HG03575 (cell line): ENCODE results near the gene C1orf122.
"Not testable (repeated sequence)": the region's sequence is repeated elsewhere in the genome, so short reads cannot be mapped to it uniquely, and the experiment has no call there.

ENCODE experiments used
- ATAC-seq: cut with Tn5 transposase; IDR thresholded peaks from one replicate; pipeline ENCODE4 v1.9.1; 2021; ENCODE audit not compliant: unreplicated experiment, insufficient number of reproducible peaks, low FRiP score; ENCODE audit errors: extremely low read depth

C1orf122 gene

DNA sequence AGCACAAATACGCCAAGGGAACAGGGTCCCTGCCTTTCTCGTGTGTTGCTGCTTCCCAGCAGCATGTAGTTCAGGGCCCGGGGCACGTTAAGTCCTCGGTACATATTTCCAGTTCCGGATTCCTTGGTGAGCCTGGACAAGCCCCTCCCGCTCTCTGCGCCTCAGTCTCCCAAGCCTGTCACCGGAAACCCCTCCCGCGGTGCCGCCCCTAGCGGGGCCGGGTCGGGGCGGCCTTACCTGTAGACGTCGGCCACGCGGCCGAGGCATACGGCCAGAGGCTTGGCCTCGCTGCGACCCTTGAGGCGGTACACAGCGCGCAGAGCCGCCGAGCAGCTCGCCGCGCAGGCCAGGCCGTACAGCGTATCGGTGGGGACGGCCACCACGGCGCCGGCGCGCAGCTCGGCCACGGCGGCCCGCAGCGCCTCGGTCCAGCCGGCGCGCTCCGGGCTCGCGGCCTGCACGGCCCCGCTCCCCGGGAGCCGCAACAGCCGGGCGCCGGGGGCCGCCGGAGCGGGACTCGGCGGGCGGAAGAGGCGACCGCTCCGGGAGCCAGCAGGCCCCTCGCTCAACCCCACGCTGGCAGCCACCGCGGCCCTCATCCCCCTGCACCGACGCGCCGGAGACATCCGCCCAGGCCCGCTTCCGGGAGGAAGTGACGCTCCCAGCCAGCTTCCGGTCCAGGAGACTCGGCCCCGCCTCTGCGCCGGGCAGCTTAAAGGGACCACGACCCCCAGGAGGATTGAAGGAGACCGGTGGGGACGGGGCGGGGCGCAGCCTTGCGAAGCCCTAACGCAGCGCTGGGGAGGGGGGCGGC is at the start of gene C1orf122, which contains the start of gene YRDC:
Gene C1orf122, plus strand, starts transcription at position 236 of the 814 bp plus-strand sequence. CDS start 615 bp downstream, outside the sequence.
Gene YRDC, minus strand, starts transcription at position 654 of the 814 bp plus-strand sequence. Its CDS starts 28 bp downstream, at position 626.
- ATAC-seq: no peak

DNA sequence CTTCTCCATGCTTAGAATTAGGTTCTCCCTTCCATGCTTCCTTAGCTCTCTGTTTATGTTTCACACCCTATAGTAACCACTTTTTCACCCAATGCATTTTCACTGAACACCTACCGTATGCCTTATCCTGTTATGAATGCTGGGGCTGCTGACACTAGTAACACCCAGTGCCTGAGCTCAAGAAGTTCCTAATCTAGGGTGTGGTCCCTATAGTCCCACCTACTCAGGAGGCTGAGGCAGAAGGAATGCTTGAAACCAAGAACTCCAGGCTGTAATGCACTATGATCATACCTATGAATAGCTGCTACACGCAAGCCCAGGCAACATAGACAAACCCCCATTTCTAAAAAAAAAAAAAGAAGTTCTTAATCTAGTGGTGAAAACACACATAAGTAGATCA is 48.1 kb upstream of the C1orf122 start:
- ATAC-seq: no peak

DNA sequence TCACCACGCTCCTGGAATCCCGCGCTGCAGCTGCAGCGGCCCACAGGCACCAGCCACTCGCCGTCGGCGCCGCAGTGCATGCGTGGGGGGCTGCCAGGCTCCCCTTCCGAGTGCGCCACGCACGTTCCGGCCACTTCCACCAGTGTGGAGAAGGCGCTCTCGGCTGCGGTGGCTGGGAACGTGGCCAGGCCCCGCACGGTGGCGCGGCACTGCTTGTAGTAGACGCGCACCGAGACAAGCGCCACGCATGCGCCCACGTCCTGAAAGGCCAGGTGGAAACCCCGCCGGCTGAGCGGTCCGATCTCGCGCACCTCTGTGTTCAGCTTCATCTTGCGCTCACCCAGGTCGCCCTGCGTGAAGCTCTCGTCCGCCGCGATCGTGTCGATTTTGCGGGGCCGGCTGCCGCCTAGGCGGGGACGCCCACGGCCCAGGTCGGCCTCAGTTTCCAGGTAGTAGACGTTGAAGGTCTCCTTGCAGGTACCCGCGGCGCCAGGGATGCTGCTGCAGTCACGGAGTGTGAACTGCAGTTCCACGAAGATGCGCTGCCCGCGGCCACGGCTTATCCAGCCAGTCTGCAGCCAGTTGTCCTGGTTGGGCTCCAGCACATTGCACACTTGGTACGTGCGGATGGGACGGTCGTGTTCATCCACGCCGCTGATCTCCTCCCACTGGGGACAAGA is 46.0 kb upstream of the C1orf122 start:
- ATAC-seq: no peak

DNA sequence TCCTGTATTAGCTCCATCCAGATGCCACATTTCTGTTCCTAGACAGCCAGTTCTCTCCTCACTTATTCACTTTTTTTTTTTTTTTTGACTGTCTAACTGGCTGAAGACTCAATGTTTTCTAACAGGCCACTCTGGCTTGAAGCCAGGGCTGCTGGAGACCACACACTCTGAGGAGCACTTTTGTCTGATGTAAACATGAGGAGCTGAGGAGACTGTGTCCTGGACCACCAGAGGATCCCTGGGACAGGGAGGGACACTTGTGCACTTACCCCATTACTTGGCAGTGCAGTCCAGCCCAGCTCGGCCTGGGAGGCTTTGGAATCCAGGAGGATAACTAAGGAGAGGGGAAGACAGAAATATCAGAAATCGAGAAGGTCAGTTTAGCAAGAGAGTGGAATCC is 45.1 kb upstream of the C1orf122 start:
- no peak for ATAC-seq

DNA sequence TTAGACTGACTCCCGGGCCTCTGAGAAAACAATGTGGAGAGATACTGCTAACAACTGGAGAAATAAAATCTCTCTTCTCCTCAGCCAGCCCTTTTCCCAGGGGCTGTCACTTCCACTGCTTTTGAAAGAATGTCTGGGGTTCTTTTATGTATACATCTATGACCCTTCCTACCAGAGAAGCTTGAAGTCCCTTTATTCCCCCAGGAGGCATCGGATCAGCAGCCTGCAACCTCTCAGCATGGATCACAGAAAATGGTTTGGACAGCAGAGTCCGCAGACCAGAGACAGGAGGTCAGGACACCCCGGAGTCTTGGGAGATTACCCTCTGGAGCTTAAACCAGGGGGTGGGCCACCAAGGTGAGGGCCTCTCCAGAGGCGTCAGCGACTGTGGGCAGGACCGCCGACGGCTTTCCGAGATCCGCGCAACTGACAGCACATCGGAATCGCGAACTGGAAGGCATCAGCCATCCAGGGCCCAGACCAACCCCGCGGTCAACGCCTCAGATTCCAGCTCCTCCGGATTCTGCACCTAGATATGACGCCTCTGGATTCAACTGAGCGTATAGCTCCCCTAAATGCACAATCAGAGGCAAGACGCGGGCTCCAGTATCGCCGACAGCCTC is 43.7 kb upstream of the C1orf122 start:
- ATAC-seq: no peak

DNA sequence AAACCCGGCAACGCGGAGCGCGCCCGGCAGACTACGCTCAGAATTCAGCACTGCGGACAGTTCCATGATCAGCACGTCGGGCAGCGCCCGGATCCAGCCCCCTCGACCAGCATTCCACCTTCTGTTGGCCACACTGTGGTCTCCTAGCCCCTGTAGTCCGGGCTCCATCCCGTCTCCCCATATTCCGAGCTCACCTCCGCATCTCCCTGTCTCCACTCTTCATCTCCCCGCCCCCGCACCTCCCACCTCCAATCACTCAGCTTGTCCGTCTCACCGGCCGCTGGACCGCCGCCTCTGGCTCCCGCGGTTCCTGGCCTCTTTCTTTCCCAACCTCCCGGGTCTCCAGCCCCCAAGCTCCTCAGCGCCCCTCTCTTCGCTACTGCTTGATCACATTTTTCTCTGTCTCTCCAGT is 43.2 kb upstream of the C1orf122 start:
- ATAC-seq: no peak

DNA sequence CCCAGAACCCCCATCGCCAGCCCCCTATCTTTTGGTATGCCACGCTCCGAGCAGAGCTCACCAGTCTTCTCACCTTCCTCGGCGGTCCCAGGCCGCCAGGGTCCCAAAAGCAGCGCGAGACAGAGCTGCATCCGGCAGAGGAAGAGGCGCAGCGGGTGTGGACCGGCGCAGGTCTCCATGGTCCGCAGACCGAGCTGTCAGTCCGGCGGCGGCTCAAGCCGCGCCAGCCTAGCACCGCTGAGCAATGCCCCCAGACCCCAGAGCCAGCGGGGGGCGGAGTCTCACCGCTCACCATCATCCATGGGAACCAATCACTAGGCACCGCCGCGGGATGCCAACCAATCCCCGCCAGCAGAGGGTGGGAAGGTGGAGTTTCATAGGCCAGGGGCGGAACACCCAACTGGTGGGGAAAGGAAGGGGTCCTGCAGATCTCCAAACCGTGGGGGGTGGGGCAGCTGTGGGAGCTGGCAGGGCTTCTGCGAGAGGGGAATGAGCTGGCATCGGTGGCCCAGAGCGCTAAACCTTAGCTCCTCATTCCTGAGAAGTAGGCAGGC is 42.6 kb upstream of the C1orf122 start, which contains the start of gene EPHA10:
Gene EPHA10, minus strand, starts transcription at position 233 of the 554 bp plus-strand sequence. Its CDS starts 54 bp downstream, at position 179.
- no peak for ATAC-seq

DNA sequence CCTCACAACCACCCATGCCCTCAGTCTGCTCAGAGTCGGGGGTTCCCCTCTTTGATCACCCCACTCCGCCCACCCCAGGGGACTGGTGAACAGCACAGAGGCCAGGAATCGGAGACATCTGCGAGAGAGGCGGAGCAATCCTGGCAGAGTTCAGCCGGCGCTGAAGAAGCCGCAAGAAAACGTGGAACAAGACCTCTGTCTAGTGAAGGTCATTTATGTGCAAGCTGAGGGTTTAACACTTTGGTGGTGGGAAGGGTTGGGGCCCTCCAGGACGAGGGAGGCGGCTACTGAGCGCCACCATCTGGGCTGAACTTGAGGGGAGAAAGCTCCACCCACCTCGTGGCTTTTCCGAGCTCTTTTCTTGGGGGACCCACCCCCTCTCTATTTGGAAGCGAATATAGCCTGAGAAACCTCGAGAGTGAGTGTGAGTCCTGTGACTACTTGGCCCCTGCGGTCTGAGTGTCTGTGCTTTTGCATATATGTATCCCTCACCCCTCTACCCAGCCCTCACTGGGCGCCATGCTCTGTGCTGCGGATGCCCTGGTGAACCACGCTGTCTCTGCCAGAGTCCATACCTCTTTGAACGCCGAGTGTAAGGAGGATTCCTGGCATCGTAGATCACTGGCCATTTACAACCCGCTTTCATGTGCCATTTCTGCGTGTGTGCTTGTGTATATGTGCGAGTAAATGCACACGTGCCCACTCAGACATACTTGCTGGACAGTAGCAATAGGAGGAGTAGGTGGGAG is 41.5 kb upstream of the C1orf122 start:
- no peak for ATAC-seq

DNA sequence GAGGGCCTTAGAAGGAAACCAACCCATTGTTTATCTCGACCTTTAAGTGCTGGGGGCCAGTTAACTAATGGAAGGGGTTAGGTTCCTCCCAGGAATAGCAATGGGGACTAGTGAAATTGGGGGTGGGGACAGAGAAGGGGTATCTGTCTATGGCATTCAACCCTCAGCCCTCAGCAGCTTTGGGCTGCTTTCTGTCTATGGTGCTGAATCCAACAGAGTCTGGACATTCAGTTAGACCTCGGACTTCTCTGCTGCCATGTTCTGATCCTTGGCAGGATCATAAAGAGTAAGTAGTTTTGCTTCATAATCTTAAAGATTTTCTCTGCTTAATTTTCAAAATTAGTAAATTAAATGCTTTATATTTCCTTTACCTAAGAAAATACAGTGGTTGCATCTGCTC is 40.1 kb upstream of the C1orf122 start:
- ATAC-seq: no peak

DNA sequence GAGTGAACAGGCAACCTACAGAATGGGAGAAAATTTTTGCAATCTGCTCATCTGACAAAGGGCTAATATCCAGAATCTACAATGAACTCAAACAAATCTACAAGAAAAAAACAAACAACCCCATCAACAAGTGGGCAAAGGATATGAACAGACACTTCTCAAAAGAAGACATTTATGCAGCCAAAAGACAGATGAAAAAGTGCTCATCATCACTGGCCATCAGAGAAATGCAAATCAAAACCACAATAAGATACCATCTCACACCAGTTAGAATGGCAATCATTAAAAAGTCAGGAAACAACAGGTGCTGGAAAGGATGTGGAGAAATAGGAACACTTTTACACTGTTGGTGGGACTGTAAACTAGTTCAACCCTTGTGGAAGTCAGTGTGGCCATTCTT is 36.1 kb upstream of the C1orf122 start:
- ATAC-seq: not testable (repeated sequence)

DNA sequence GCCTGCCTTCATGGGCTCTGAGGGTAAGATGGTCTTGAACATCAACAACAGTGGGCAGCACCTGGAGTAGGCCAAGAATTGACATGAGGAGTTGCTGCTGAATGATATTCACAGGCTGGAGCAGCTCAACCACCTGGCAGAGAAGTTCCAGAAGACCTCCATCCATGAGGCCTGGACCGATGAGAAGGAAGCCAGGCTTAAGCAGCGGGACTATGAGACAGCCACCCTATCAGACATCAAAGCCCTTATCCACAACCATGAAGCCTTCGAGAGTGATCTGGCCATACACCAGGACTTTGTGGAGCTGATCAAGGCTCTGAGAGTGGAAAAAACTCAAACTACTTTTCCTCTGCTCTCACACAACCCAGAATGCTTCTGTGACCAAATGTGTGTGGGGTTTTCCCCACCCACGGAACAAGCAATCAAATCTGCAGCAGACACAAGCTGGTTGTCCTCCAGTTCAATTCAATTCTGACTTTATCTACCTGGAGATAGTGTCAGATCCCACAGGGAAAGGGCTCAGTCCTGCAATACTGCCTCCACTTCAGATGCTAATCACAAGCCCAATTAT is 30.6 kb upstream of the C1orf122 start:
- no peak for ATAC-seq

DNA sequence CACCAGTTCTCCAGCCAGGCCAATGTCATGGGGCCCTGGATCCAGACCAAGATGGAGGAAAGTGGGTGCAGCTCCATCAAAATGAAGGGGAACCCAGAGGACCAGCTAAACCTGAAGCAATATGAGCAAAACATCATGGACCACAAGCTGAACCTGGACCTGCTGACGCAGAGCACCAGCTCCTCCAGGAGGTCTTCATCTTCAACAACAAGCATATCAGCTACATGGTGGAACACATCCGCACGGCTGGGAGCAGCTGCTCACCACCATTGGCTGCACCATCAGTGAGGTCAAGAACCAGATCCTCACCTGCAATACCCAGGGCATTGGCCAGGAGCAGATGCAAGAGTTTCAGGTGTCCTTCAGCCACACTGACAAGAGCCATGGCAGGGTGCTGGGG is 28.9 kb upstream of the C1orf122 start:
- no peak for ATAC-seq

DNA sequence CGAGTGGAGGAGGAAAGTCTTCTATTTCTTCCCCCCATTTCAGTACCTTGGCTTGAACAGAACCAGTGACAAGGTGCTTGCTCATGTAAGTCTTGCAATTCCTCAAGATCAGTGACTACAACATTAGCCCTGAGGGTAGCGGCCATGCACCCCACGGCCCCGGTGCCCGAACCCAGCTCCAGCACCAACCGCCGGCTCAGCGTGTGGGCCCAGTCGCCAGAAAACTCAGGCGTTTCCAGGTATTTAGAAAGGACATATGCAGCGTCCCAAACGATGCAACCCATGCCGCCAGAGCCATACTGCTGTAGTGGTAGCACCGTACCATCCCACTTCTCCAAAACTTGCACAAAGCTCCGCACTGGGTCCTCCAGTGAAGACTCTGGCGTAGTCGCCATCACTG is 25.1 kb upstream of the C1orf122 start:
- no peak for ATAC-seq

DNA sequence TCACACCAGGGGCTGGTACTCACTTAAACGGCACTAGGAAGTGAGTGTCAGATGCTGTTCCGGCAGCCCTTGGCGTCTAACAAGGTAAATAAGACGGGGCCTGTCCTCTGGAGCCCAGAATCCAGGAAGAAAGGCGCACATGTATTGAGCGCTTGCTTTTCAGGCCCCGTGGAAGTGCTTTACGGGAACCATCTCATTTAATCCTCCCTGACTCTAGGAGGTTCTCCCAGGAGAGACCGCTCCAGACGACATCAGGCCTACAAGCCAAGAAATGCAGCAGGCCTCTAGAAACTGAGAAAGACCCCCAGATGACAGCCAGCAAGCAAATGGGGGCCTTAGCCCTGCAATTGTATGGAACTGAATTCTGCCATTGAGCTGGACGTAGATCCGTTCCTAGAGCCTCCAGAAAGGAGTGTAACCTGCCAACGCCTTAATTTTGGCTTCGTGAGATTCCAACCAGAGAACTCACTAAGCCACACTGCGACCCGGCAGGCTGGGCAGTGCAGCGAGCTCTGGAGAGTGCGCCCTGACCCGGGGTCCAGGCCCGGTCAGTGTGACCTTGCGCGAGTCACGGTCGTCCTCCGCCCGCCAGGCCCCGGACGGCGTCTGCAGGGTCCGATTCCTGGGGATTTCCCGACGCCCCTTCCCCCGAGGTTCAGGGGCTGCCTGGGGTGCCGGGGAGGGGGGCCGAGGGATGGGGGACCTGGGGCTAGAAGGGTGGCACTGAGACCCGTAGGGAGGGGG is 14.5 kb upstream of the C1orf122 start:
- ATAC-seq: no peak

DNA sequence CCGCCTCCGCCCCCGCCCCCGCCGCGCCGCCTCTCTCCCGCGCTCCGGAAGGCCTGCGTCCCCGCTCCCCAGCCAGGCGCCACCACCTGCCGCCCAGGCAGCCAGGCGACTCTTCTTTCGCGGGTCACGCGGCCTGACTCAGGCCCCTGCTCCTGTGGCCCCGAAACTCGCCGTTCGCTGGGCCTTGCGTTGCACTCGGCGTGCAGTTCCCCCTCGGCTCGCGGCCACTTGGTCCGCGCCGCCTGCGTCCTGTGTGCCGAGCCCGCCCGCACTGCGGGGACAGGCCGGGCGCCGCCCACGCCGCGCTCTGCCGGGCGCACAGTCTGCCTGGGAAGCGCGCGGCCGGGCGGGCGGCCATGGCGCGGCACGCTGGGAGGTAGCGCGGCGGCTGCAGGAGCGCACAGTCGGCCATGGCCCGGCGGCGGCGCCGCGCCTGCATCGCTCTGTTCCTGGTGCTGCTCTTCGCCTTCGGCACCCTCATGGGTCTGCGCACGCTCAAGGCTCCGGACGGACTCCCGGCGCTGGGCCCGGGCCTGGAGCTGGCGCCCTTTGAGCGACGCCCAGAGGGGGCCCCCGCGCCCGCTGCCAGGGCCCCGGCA is 13.7 kb upstream of the C1orf122 start, which contains the start of gene MANEAL:
Gene MANEAL, plus strand, starts transcription at position 75 of the 599 bp plus-strand sequence. Its CDS starts 336 bp downstream, at position 411.
- ATAC-seq: no peak

DNA sequence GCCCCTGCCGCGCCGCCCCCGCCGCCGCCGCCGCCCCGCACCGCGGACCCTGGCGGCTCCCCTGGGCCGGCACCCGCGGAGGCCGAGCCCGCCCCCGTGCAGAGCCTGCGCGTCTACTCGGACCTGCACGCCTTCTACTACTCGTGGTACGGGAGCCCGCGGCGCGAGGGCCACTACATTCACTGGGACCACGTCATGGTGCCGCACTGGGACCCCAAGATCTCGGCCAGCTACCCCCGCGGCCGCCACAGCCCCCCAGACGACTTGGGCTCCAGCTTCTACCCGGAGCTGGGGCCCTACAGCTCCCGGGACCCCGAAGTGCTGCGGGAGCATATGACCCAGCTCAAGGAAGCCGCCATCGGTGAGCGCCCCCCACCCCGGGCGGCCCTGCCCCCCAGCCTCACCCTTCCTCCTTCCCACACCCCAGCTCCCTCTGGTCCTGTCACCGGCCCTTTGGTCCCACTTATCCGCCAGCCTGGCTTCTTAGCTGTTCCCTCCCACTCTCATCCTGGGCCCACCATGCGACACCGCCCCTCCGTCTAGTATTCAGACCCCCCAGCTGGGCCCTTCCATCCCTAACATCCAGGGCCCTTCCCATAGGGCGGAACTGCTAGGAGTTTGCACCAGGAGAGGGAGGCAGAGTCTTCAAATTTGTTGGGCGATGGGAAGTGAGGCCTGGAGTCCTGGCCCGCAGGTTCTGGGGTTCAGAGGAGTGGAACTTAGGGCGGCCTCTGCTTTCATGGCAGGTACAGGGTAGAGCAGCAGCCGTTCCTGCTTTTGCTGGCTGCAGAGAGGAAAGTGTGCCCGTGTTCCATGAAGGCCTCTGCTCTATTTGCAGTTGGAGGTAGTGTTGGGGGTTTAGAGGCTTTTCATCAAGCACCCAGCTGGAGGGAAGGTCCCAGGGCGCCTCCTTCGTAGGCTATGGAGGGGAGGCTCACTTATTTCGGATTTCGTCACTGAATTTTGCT is 12.9 kb upstream of the C1orf122 start:
- no peak for ATAC-seq
